OCI-LY7 (cell line): ENCODE data around the gene COL18A1. TPM values are rescaled to one million over a fixed set of nuclear protein-coding genes. Genes with fewer than 3 reads are reported as not detected.
A peak's percentile ranks its signal among the peaks of the same experiment; 100 is the strongest.

Source experiments
- BruUV-seq: library from RNA; stranded (reverse); fragments of 400-500 nt; replicated peaks from 2 replicates; lab custom pipeline; 2021; lab: Mats Ljungman, UMichigan
- CTCF ChIA-PET: fragments of 300-600 bp; sonication (Branson Sonifier 250); formaldehyde crosslinking; loops from one replicate; lab custom pipeline; 2022; ENCODE audit warnings: antibody characterized with exemption; ENCODE audit not compliant: unreplicated experiment; lab: Charles Lee
- POLR2A ChIA-PET: fragments of 300-600 bp; sonication (Branson Sonifier 250); formaldehyde crosslinking; loops from one replicate; lab custom pipeline; 2022; ENCODE audit warnings: antibody characterized with exemption; lab: Charles Lee
- DNase-seq: peaks from one replicate; pipeline ENCODE4 v3.0.0-alpha.2; 2015; ENCODE audit warnings: low spot score
- H2AFZ ChIP-seq: fragments of 200-600 bp; sonication (generic), shearing (Covaris generic); 2 replicates; pipeline ENCODE4 v1.6.1; 2014; ENCODE audit warnings: mild to moderate bottlenecking, antibody characterized with exemption, low read length, moderate library complexity
- H3K27ac ChIP-seq: fragments of 200-600 bp; sonication (generic); 2 replicates; pipeline ENCODE4 v1.5.1; 2014; ENCODE audit warnings: mixed run types, low read depth, mild to moderate bottlenecking, moderate library complexity, low read length, inconsistent platforms; ENCODE audit not compliant: poor library complexity, severe bottlenecking
- H3K36me3 ChIP-seq: fragments of 200-600 bp; sonication (generic); 2 replicates; pipeline ENCODE4 v1.6.1; 2014; ENCODE audit warnings: mild to moderate bottlenecking, antibody characterized with exemption, low read length, moderate library complexity, mixed read lengths; ENCODE audit not compliant: insufficient read depth
- H3K4me1 ChIP-seq: fragments of 200-600 bp; sonication (generic); 2 replicates; pipeline ENCODE4 v1.5.1; 2014; ENCODE audit warnings: mild to moderate bottlenecking, low read length; ENCODE audit not compliant: insufficient read depth, poor library complexity, severe bottlenecking
- H3K4me2 ChIP-seq: fragments of 200-600 bp; sonication (generic); 2 replicates; pipeline ENCODE4 v1.6.1; 2014; ENCODE audit warnings: mild to moderate bottlenecking, low read length
- H3K4me3 ChIP-seq: fragments of 200-600 bp; sonication (generic); 2 replicates; pipeline ENCODE4 v1.5.1; 2014; ENCODE audit warnings: mild to moderate bottlenecking, low read depth, low read length; ENCODE audit not compliant: poor library complexity, severe bottlenecking
- H3K79me2 ChIP-seq: fragments of 200-600 bp; sonication (generic); 2 replicates; pipeline ENCODE4 v1.6.1; 2016; ENCODE audit warnings: low read depth, mild to moderate bottlenecking, low read length, moderate library complexity, mixed read lengths; ENCODE audit not compliant: insufficient read depth
- H3K9me2 ChIP-seq: fragments of 200-600 bp; sonication (generic); 2 replicates; pipeline ENCODE4 v1.6.1; 2016; ENCODE audit warnings: mild to moderate bottlenecking, low read length, mixed read lengths; ENCODE audit not compliant: insufficient read depth
- H3K9me3 ChIP-seq: fragments of 200-600 bp; sonication (generic); 2 replicates; pipeline ENCODE4 v1.6.1; 2014; ENCODE audit warnings: mild to moderate bottlenecking, mixed run types, low read length, mixed read lengths
- H4K20me1 ChIP-seq: fragments of 200-600 bp; sonication (generic); 2 replicates; pipeline ENCODE4 v1.6.1; 2014; ENCODE audit warnings: mild to moderate bottlenecking, antibody characterized with exemption, low read length, moderate library complexity, mixed read lengths; ENCODE audit not compliant: insufficient read depth
- EZH2phosphoT487 ChIP-seq: fragments of 200-600 bp; sonication (generic); IDR thresholded peaks from 2 replicates; pipeline ENCODE4 v1.6.1; 2018; ENCODE audit warnings: low read depth, borderline replicate concordance, mild to moderate bottlenecking, mixed run types, antibody characterized with exemption, low read length, moderate library complexity, mixed read lengths
- intact Hi-C: fragments of 100-400 bp; cut with micrococcal nuclease; formaldehyde crosslinking; loops from one replicate; pipeline ENCODE4 v1.10.0; 2022; ENCODE audit not compliant: unreplicated experiment
- total RNA-seq, 2 experiments: library from RNA; depleted of rRNA in 1 of 2; stranded (reverse); fragments of >200 nt in 1 of 2; shearing (Covaris generic) in 1 of 2; gene quantifications; 2 replicates each; pipeline ENCODE4 v1.2.3, GENCODE V29; 2014 to 2022
- TF ChIP-seq, protein P1 (sequence below): fragments of 200-600 bp; sonication (generic); conservative IDR thresholded peaks from 2 replicates; pipeline ENCODE4 v1.5.1; 2014; ENCODE audit warnings: mild to moderate bottlenecking, antibody characterized with exemption, low read length, moderate library complexity, mixed read lengths

COL18A1 gene
- total RNA-seq, 2 experiments from 2014 or later, result 0.23 to 7.4 TPM

DNA sequence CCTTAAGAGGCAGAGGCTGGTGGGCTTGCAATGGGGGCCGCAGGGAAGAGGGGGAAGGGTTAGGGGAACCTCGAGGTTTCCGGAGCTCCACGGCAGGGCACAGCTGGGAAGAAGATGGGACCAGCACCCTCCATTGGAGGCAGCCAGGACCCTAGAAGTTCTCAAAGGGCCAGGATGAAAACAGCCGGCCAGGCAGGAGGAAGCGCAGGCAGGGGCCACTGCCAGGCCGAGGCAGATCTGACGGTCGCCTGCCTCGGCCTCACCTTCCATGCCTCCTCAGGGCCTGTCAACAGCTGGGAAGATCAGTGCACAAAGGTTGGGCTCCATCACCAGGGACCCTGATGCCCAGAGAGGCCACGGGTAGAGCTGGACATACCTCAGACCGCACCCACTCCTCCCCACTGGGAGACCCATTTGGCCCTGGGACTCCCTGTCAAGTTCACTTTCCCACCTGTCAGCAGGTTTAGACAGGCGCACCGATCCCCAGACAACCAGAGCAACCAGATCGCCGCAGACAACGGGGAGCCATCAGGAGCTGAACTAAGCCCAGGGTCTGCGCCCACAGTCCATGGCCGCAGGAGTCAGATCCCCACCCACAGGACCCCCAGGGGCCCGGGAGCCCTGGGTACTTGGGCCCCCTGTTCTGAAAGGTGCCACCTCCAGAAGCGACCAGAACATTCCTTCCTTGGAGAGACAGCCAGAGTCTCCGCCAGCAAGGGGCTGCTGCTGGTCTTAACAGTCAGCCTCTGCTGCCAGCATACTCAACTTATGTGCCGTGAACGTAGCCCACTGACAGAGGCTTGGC, 135.0 kb downstream of the COL18A1 start:
- Histone ChIP-seq H2AFZ (no peak overlapping the region), H3K9me3 (no peaks in the 10 kb centered on the region), H3K4me1 (no peaks in the 10 kb centered on the region), H3K4me2 (peak overlapping the region; percentile 95), H3K79me2 (peaks cover 6% of the 10 kb centered on the region; the same call in 1 of the 2 replicates), H3K9me2 (no peaks in the 10 kb centered on the region), H4K20me1 (no peaks in the 10 kb centered on the region), H3K36me3 (peaks cover 4% of the 10 kb centered on the region; the same call in 1 of the 2 replicates), H3K4me3 (peak overlapping the region; percentile 71), H3K27ac (no peak overlapping the region)
- no peak for DNase-seq
- ChIA-PET CTCF (no interaction called here), POLR2A (no interaction called here)
- TF ChIP-seq EZH2phosphoT487, result no peak
- TF ChIP-seq, protein P1, sequence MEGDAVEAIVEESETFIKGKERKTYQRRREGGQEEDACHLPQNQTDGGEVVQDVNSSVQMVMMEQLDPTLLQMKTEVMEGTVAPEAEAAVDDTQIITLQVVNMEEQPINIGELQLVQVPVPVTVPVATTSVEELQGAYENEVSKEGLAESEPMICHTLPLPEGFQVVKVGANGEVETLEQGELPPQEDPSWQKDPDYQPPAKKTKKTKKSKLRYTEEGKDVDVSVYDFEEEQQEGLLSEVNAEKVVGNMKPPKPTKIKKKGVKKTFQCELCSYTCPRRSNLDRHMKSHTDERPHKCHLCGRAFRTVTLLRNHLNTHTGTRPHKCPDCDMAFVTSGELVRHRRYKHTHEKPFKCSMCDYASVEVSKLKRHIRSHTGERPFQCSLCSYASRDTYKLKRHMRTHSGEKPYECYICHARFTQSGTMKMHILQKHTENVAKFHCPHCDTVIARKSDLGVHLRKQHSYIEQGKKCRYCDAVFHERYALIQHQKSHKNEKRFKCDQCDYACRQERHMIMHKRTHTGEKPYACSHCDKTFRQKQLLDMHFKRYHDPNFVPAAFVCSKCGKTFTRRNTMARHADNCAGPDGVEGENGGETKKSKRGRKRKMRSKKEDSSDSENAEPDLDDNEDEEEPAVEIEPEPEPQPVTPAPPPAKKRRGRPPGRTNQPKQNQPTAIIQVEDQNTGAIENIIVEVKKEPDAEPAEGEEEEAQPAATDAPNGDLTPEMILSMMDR, result no peak
- intact Hi-C loops, result no loop called here
- no TSS peak for BruUV-seq

GRCh38 chr21:45540601-45540970, 135.6 kb downstream of the COL18A1 start:
- POLR2A ChIA-PET, result no interaction called here
- CTCF ChIA-PET, result no interaction called here
- TF ChIP-seq EZH2phosphoT487, result no peak
- TF ChIP-seq, protein P1, result no peak
- DNase-seq, result no peak
- H3K4me3 ChIP-seq, result peak overlapping the region; percentile 71
- H3K4me2 ChIP-seq, result peak overlapping the region; percentile 95
- peaks cover 3% of the 10 kb centered on the region; the same call in 1 of the 2 replicates for H3K36me3 ChIP-seq
- no peaks in the 10 kb centered on the region for H3K4me1 ChIP-seq
- H3K79me2 ChIP-seq, result peaks cover 6% of the 10 kb centered on the region; the same call in 1 of the 2 replicates
- intact Hi-C loops, result no loop called here
- no peaks in the 10 kb centered on the region for H4K20me1 ChIP-seq
- no peak overlapping the region for H2AFZ ChIP-seq
- H3K9me2 ChIP-seq, result no peaks in the 10 kb centered on the region
- no TSS peak for BruUV-seq
- no peak overlapping the region for H3K27ac ChIP-seq
- H3K9me3 ChIP-seq, result no peaks in the 10 kb centered on the region
